HG03469 (cell line): ENCODE measurements around the gene CUEDC1.
"Not testable (repeated sequence)": the region's sequence is repeated elsewhere in the genome, so short reads cannot be mapped to it uniquely, and the experiment has no call there.

Experiments
- ATAC-seq: cut with Tn5 transposase; IDR thresholded peaks from one replicate; pipeline ENCODE4 v1.9.1; 2021; ENCODE audit warnings: mild to moderate bottlenecking, moderate library complexity, moderate number of reproducible peaks; ENCODE audit not compliant: unreplicated experiment

The CUEDC1 gene

DNA sequence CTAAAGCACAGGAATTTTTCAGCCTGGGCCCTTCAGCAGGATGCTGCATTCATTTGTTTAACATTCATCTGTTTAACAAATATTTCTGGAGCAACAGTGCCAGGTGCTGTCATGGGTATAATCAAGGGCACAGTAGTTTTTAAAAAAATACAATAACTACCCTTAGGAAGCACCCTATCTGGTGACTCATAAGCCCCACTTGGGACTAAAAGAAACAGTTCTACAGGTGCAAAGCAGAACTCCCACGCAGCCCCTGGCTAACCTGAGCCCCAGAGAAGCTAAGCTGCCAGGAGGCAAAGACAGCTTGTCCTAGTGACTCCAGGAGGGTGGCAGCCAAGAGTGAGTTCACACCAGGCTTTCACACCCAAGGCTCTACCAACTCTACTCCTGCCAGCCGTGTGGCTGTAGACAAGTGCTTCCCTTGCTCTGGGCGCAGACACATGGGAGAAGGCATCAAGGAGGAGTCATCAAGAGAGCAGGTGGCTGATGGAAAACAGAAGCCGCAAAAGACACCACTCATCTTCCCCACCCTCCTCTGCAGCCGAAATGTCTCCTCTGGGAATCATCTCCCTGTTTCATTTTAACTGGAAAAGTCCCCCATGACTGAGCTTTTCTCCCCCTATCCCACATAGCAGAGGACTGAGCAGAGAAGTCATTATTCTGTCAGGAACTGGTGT is 14.4 kb downstream of the CUEDC1 start:
- ATAC-seq: no peak

DNA sequence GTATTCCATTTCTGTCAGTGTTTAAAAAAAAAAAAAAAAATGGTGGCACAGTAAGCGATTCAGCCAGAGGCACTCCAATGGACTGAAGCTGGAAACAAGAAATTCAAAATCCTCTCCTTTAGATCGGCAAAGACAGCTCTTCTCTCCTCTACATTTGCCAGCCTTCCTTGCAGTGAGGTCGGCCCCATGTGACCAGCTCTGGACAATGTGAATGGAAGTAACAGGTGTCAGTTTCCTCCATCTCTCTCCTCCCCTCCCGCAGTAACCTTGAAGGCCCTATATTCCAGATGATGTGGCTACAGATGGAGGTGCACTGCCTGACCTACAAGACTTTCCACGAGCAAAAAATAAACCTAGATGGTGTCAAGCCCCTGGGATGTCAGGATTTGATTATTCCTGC is 15.0 kb downstream of the CUEDC1 start:
- no peak for ATAC-seq

- peak; percentile 56 for ATAC-seq
These were observed 15.4 kb downstream of the CUEDC1 start for GRCh38 chr17:57939797-57940196.

DNA sequence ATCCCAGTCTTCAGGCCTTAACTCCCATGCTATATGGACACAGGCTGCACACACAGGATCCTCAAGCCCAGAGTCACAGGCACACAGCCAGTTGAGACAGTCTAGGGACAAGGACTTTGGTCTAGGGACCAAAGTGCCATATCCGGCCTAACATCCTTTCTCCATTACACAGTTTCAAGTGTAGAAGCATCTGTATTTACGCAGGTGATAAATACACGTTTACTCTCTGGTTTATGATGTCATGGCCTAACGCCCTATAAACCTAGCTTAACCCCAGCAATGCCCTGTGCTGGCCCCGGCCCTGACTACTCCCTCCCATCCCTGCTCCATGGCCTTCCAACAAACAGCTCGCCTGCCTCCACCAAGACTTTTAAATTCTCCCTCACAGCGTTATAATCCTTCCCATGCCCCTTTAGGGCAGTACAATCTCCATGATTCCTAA is 17.1 kb downstream of the CUEDC1 start:
- ATAC-seq: no peak

DNA sequence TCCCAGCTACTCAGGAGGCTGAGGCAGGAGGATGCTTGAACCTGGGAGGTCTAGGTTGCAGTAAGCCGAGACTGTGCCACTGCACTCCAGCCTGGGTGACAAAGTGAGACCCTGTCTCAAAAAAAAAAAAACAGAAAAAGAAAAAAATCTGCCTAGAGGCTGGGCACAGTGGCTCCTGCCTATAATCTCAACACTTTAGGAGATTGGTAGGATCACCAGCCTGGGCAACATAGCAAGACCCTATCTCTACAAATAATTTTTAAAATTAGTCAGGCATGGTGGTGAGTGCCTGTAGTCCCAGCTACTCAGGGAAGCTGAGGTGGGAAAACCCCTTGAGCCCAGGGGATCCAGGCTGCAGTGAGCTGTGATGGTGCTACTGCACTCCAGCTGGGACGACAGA is 17.7 kb downstream of the CUEDC1 start:
- ATAC-seq: no peak

GRCh38 chr17:57935833-57936807 is 19.1 kb downstream of the CUEDC1 start:
- ATAC-seq: no peak

DNA sequence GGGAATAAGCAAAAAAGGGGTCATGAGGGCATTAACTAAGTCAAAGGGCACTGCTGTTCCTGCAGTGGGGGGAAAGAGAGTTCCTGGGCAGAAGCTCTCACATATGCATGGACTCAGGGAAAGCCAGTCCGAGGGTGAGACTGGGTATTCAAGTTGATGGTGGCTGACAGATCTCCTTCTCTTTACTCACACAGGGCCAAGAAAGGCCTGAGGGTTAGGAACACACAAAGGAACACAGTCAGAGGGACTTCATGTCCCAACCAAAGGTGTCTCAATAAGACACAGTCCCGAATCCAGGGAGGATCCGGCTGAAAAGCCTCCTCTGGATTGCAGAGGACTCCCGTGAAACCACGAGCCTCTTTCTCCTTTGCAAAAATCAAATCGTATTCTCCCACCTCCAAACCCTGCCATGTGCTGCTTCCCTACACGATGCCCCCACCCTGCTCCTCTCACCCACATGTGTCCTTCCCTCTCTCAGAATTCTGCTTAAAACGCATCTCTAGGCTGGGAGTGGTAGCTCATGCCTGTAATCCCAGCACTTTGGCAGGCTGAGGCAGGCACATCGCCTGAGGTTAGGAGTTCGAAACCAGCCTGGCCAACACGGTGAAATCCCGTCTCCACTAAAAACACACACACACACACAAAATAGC is 23.6 kb downstream of the CUEDC1 start:
- no peak for ATAC-seq

- no peak for ATAC-seq
These were observed 25.0 kb downstream of the CUEDC1 start for GRCh38 chr17:57930239-57930638.

DNA sequence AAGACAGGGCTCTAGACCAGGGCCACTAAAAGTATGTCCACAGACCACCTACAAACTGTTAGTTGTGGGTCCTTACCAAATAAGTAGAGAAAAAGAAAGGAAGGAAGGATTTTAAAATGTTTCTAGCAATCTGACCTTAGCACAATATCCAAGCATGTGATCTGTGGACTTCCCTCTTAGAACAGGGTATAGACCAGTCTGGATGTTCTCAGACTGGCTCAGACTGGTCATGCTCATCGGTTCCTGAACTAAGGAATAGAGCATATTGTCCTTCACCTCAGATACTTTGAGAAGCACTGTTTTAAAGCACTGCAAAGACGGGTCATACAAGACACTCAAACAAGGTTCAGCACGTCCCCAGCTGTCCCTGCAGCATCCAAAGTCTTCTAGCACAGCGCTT is 25.8 kb downstream of the CUEDC1 start:
- no peak for ATAC-seq

DNA sequence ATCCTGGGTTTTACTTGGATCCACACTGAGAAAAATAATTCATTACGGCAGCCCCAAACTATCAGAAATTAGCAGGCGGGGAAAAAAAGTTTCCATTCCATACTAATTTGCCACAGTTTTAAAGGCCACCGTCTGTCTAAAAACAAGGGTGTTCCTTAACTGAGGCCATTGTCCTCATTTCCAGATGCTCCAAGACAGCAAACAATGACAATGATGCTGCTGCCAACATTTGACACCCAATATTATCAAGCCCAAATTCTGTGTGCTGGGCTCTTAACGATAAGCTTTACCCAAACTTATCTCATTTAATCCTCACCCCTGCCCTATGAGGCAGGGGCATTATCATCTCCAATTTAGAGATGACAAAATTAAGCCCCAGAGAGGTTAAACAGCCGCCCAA is 26.3 kb downstream of the CUEDC1 start:
- ATAC-seq: no peak

GRCh38 chr17:57927048-57927723 is 28.0 kb downstream of the CUEDC1 start:
- ATAC-seq: no peak

- ATAC-seq: no peak
These were observed 28.5 kb downstream of the CUEDC1 start for GRCh38 chr17:57926723-57927047.

DNA sequence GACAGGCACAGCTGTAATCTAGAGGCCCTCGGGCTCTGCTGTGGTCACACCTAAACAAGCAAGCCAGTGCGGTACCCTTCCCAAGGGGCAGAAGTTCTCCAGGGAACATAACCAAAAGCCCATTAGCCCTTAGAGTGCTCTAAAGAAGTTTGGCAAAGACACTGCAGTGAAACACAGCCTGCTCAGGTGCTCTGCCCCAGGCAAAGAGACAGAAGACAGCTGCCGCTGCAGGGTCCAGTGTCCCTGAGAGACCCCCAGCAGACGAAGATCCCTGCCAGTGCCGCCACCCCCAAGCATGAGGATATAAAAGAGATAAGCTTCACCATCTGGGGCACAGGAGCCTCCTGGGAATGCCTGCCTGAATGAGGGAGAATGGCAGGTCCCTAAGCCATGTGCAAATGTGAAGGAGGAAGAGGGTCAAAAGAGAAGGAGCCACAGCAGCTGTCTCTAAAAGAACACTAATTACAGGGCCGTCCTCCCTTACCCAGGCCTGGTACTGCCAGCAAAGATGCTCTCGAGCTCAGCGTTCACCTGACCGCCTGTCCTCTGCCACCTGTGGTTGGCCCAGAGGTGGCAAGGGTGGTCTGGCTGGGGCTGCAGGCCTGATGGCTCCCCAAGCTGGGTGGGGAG is 29.7 kb downstream of the CUEDC1 start:
- no peak for ATAC-seq

GRCh38 chr17:57924677-57925076 is 30.5 kb downstream of the CUEDC1 start:
- ATAC-seq: no peak

DNA sequence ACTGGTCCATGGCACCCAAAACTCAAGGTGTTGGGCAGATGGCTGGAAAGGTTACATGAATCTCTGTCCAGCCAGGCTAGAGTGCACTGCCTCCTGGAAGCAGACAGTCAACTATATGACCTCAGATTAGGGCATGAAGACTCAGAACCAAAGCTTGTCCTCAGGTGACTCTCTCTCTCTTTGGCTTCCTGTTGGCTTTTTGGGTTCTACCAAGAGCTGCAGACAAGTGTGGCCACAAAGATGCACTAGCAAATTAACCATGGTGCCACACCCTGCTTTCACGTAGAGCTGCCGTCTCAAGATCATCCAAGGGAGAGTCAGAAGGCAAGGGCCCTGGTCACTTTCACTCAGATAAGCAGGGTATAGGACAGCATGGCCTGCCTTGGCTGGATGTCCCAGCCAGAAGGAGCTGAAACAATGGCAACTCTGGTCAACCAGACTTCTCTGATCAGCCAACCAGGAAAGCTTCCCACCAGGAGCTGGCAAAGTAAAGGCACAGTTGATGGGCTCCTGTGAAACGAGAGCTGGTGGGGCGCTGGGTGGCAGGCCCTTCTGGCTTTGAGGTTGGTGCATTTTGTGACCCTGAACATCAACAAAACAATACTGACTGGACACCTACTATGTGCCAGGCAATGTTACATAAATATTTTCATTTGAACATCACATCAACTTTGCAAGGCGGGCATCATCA is 31.9 kb downstream of the CUEDC1 start:
- ATAC-seq: no peak

DNA sequence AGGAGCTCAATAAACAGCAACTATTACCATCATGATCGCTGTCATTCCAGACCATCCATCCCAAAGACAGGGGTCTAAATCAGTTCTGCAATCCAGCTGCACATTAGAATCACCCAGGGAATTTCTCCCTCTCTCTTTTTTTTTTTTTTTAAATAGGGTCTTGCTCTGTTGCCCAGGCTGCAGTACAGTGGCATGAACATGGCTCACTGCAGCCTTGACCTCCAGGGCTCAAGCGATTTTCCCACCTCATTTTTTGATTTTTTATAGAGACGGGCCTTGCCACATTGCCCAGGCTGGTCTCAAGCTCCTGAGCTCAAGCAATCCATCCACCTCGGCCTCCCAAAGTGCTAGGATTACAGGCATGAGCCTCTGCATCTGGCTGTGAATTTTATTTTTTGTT is 32.5 kb downstream of the CUEDC1 start:
- ATAC-seq: not testable (repeated sequence)

DNA sequence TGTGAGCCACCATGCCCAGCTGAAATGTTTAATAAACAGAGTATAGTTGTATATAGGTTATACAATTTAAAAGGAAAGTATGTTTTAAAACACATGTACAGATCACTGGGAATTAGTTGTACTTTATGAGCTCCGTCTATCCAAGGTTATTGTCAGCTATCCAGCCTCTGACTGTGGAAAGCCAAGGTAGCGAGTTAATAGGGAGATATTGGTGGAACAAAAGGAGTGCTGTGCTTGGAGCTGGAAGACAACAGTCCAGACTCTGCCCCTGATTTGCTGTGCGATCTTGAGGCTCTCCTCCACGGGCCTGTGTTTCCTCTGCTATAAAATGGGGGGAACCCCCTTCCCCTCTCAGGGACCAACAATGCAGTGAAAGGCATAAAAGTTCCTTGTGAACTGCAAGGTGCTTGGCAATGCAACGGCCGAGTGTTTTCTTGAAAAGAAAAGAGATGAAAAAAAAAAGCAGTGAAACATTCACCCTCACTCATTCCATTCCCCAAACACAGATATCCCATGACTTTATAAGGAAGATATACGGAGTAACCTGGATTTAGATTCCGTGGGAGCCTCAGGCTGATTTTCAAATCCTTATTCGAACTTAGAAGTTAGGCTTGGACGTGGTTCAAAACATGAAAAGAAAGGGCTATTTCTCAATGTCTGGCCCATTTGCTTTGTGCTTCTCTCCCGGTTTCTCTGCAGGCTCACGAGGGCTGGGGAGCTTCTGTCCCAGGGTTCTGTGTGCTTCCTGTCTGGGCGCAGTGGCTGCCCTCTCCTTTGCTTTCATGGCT is 34.1 kb downstream of the CUEDC1 start:
- no peak for ATAC-seq

DNA sequence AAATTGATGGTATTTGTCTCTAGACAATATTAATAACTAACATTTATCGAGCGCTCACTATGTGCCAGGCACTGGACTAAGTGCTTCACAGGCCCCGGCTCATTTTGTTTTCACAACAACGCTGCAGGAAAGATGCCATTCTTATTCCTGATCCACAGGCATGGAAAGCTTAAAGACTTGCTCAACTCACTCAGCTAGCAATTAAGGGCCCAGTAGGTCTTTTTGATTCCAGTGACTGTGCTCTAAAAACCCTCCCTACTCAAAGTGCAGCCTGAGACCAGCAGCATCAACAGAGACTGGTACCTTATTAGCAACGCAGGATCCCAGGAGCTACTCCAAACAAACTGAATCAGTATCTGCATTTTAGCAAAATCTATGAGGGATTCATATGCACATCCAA is 35.3 kb downstream of the CUEDC1 start:
- no peak for ATAC-seq
